Esophagus muscularis mucosa (tissue), 4 donors: ENCODE measurements around the gene DOCK3.

Experiments used
- CTCF ChIP-seq, 3 experiments: fragments of 200-600 bp in 2 of 3; fragments of 450-650 bp in 1 of 3; sonication (generic) in 2 of 3; IDR thresholded peaks; one replicate each; pipeline ENCODE4 v1.5.1; 2017 to 2019; ENCODE audit warnings: antibody characterized with exemption in 3 of 3, mild to moderate bottlenecking in 2 of 3, moderate library complexity in 1 of 3
- EP300 ChIP-seq: sonication (generic); formaldehyde crosslinking; IDR thresholded peaks from one replicate; pipeline ENCODE4 v1.6.1; 2017; ENCODE audit warnings: antibody characterized with exemption
- POLR2A ChIP-seq: fragments of 450-650 bp; IDR thresholded peaks from one replicate; pipeline ENCODE4 v1.6.1; 2017; ENCODE audit warnings: antibody characterized with exemption, moderate library complexity, mild to moderate bottlenecking, low read depth
- POLR2AphosphoS5 ChIP-seq, 2 donors: sonication (generic); formaldehyde crosslinking; IDR thresholded peaks; one replicate each; pipeline ENCODE4 v1.6.1; 2017; ENCODE audit warnings: antibody characterized with exemption in 2 of 2

- no peak for TF ChIP-seq CTCF (IDR thresholded peaks at IDR 0.05)
- TF ChIP-seq POLR2A: no peak
- no peak for TF ChIP-seq POLR2AphosphoS5 (IDR thresholded peaks at IDR 0.05)
- TF ChIP-seq EP300: no peak
Measured at GRCh38 chr3:51385621-51386091, 710.9 kb downstream of the DOCK3 start.
